Anterior cingulate cortex (tissue), 58 donors: ENCODE results near the gene CHST5.
"Not testable (repeated sequence)": the region's sequence is repeated elsewhere in the genome, so short reads cannot be mapped to it uniquely, and the experiment has no call there.

Experiments
- DNase-seq, 58 donors: peaks; one replicate each; lab custom pipeline; 2025; lab: John Stamatoyannopoulos, UW

The CHST5 gene

GRCh38 chr16:75555213-75555706 lies 19.4 kb upstream of the CHST5 start:
- peak; percentile 13 to 92 (median 82) for DNase-seq

GRCh38 chr16:75552951-75553350 lies 17.0 kb upstream of the CHST5 start:
- DNase-seq = peak in 2 of 58 donors; percentile 9 to 13

DNA sequence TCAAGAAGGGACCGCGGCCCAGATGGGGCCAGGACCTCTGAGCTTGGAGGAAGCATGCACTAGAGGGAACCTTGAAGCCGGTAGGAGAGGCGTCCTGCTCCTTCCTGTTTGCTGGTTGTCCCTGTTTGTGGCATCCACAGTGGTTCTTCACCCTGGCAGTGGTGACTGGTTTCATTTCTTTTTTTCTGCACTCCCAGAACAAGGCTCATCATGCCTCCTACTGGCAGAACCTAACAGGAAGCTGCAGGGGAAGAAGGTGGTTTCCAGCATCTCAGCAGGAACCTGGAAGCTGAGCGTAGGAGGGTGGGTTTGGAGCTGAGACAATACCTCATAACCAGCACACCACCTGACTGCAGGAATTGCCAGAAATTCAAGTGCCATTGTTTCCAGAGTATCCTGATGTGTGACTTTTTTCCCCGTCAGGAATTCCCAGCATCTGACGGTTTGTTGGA lies 14.3 kb upstream of the CHST5 start:
- DNase-seq = peak in 44 of 58 donors; percentile 7 to 81 (median 36)

- DNase-seq = not testable (repeated sequence)
Observed at GRCh38 chr16:75548456-75548855, 12.5 kb upstream of the CHST5 start.

DNA sequence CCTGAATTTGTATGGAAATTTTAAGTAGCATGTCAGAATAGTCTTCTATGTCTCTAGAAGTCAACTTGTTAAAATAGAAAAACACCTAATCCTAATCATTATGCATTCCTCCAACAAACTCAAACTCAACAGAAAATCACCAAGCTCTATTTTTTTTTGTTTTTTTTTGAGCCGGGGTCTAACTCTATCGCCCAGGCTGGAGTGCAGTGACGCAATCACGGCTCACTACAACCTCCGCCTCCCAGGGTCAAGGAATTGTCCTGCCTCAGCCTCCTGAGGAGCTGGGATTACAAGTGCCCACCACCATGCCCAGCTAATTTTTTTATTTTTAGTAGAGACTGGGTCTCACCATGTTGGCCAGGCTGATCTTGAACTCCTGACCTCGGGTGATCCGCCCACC lies 10.4 kb upstream of the CHST5 start:
- no peak for DNase-seq

GRCh38 chr16:75545879-75546278 lies 10.0 kb upstream of the CHST5 start:
- DNase-seq = peak in 2 of 58 donors; percentile 2 to 14

GRCh38 chr16:75542462-75542861 lies 6.6 kb upstream of the CHST5 start:
- DNase-seq = not testable (repeated sequence)

GRCh38 chr16:75541236-75541635 lies 5.3 kb upstream of the CHST5 start:
- no peak for DNase-seq

DNA sequence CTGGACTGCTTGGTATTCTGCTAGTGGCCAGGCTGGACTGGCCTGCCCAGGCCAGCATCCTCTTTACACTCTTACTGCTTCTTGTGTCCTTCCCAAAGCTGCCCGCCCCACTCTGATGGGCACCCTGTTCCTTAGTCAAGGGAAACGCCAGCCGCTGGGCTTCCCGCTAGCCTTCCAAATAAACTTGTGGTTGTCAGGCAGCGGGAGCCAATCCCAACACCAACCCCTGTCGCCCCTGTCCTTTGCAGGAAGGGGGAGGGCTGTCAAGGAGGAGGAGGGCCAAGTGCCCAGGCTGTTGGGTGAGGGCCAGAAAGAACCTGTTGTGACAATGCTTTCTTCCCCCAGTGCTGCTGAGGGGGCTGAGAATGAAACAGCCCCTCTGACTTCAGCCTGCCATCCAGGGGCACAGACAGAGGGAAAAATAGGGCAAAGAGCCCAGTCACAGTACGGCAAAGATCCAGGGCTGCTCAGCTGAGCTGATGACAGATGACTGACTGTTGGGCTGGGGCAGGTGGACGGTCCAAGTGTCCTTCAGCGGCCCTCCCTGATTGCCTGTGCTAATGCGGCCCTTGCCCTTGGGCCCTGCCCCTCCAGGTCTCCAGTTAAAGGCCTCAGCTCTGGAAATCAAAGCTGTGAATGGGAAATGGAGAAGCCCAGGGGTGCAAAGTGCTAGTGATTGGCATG lies 3.1 kb upstream of the CHST5 start:
- peak in 15 of 58 donors; percentile 1 to 46 (median 14) for DNase-seq

GRCh38 chr16:75537776-75538175 lies 1.9 kb upstream of the CHST5 start:
- DNase-seq = no peak

GRCh38 chr16:75535211-75535843 lies 581 bp downstream of the CHST5 start:
- DNase-seq = no peak

- DNase-seq = no peak
Observed at GRCh38 chr16:75534560-75535205, 1.2 kb downstream of the CHST5 start.

DNA sequence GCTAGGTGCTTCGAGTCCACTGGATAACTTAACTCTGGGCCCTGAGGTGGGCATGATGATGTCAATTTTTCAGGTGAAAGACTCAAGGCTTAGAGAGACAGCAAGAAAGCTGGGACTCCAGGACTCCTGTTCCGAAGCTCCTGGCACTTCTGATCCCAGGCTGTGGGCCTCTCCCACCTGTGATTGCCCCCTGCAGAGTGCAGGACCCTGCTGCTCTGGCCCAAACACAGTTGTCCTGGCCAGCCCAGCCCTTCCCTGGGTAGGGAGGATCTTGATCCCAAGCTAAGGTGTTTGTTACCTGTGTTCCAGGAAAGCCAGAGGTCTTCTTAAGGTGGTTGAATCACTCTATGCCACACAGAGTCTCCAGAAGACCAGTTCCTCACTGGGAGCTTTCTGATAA lies 3.1 kb downstream of the CHST5 start:
- no peak for DNase-seq

- DNase-seq = no peak
Observed at GRCh38 chr16:75532142-75532765, 3.7 kb downstream of the CHST5 start.

DNA sequence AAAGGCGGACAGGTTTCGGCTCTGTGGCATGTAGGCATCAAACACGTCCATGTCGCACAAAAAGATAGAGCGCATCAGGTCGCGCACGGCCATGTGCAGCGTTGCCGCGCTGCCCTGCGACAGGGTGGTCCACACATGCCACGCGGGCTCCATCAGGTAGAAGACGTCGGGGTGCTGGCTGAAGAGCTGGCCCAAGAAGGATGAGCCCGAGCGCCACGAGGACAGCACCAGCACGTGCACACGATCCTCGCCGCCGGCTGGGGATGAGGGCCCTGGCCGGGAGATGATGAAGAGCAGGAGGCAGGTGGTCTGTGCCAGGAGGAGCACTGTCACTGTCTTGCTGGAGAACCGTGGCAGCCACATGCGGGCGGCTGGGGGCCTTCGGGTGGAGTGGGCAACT lies 5.9 kb downstream of the CHST5 start:
- no peak for DNase-seq

DNA sequence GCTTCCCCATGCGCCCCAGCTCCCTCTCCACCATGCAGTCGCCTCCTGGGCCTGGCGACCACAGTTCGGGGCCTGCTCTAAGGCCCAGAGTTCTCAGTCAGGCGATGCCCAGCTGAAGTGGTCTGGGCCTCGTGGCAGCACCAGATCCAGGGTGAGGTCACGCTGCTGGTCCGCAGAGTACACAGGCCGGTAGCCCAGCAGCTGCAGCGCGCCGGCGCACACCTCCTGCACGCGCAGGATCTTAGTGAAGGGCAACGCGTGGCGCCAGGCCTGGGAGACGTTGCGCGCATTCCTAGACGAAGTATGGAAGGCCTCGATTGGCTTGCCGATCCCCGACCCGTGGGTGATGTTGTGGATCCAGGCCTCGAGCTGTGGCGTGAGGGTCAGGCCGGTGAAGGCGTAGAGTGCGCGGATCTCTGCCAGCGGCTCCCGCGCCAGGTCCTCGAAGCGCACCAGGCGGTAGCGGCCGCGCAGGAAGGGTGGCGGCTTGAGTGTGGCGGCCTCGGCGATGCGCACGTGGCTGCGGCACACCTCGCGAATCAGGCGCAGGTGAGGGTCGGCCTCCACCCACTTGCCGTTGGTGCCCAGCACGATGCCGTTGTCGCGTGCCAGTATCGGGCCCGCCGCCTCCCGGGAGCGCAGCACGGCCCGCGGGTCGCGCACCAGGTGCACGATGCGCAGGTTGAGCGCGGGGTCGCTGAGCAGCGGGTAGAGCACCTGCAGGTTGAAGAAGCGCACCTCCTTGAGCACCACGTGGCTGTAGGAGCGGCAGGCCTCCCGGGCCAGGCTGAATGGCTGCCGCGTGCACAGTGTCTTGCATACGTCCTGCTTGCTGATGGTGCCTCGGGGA lies 6.6 kb downstream of the CHST5 start:
- DNase-seq = no peak

- no peak for DNase-seq
Observed at GRCh38 chr16:75527825-75528299, 8.0 kb downstream of the CHST5 start.

DNA sequence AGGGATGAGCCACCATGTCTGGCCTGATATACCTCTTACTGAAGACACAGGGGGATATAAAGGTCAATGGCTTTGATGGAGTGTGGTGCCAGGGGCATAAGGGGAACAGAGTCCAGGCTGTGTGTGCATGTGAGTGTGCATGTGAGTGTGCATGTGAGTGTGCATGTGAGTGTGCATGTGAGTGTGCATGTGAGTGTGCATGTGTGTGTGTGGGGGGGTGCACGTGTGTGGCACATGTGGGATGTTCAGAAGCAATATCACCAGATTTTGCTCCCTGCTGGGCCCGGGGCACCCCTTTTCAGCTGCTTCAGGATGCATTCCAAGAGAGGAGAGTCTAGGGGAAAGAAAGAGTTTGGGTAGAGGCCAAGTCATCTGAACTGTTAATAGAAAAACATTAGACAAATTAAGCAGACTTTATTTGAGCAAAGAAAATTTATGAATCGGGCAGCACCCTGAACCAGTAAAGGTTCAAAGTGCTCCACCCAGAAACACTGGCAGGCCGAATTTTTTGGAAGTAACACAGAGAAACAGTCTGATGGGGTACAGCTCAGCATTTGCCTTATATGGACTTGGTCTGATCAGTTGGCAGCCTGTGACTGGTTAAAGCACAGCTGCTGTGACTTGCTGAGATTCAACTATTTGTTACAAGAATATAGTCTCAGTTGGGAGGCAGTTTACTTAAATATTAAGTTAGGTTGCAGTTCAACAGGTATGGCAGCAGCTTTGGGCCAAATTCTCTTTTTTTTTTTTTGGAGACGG lies 9.7 kb downstream of the CHST5 start:
- DNase-seq = no peak

GRCh38 chr16:75519175-75519574 lies 16.7 kb downstream of the CHST5 start:
- DNase-seq = no peak
